HepG2 (cell line): ENCODE measurements around the gene ADARB1. TPM values are rescaled to one million over a fixed set of nuclear protein-coding genes. Genes with fewer than 3 reads are reported as not detected.

Source experiments
- ATAC-seq: fragments of 200-7000 bp; cut with Tn5 transposase; 3 replicates; pipeline ENCODE4 v1.9.1; 2020; ENCODE audit warnings: mild to moderate bottlenecking, moderate library complexity
- BruUV-seq: library from RNA; stranded (reverse); fragments of 400-500 nt; replicated peaks from 2 replicates; lab custom pipeline; 2021; lab: Mats Ljungman, UMichigan
- CTCF ChIA-PET: fragments of 300-600 bp; formaldehyde crosslinking; extraction: SDS; loops from one replicate; lab custom pipeline; 2021; ENCODE audit warnings: low total read pairs, inconsistent platforms, low intra/inter-chr PET ratio; lab: Yijun Ruan, JAX
- POLR2A ChIA-PET: fragments of 350-600 bp; sonication (Branson Sonifier 250); formaldehyde crosslinking; loops from one replicate; lab custom pipeline; 2020; ENCODE audit warnings: antibody characterized with exemption, inconsistent platforms; lab: Yijun Ruan, JAX
- DNase-seq: peaks from one replicate; pipeline ENCODE4 v3.0.0-alpha.2; 2015; ENCODE audit warnings: low spot score
- FAIRE-seq: peaks from 3 replicates; lab custom pipeline; 2011; peaks lifted over from hg19 to GRCh38; lab: Jason Lieb, UNC
- H2AFZ ChIP-seq: one replicate; pipeline ENCODE4 v1.6.1; 2011; ENCODE audit warnings: low read length, inconsistent platforms
- H3K27ac ChIP-seq: fragments of 300-600 bp; 3 replicates; pipeline ENCODE4 v1.8.0; 2011; ENCODE audit warnings: mixed run types, mild to moderate bottlenecking, mixed read lengths, low read length, inconsistent platforms; ENCODE audit not compliant: insufficient read depth; ENCODE audit errors: extremely low read length
- H3K27me3 ChIP-seq, 2 experiments: fragments of 200-600 bp in 1 of 2; 2 replicates in 1 of 2; 3 replicates in 1 of 2; pipeline versions ENCODE4 v1.6.0 to v1.8.0; 2011; ENCODE audit warnings: low read length in 2 of 2, mild to moderate bottlenecking in 2 of 2, moderate library complexity in 2 of 2, inconsistent platforms in 1 of 2; ENCODE audit not compliant: insufficient read depth in 2 of 2, control insufficient read depth in 1 of 2
- H3K36me3 ChIP-seq, 2 experiments: fragments of 200-600 bp in 1 of 2; replicated peaks in 1 of 2; 2 replicates in 1 of 2; 3 replicates in 1 of 2; pipeline versions ENCODE4 v1.5.1 to v1.8.0; 2011; ENCODE audit warnings: low read length in 2 of 2, inconsistent platforms in 1 of 2; ENCODE audit not compliant: insufficient read depth in 2 of 2, control insufficient read depth in 1 of 2
- H3K4me1 ChIP-seq: 2 replicates; pipeline ENCODE4 v1.5.1; 2012; ENCODE audit warnings: low read length, inconsistent platforms; ENCODE audit not compliant: insufficient read depth
- H3K4me2 ChIP-seq: 2 replicates; pipeline ENCODE4 v1.6.0; 2011; ENCODE audit warnings: low read depth, low read length, inconsistent platforms
- H3K4me3 ChIP-seq, 3 experiments: fragments of 200-600 bp in 1 of 3; sonication (generic), shearing (Covaris generic) in 1 of 3; replicated peaks in 1 of 3; 2 replicates each; pipeline ENCODE4 v1.5.1; 2011 to 2016; ENCODE audit warnings: low read length in 3 of 3, inconsistent platforms in 2 of 3, low read depth in 2 of 3, mild to moderate bottlenecking in 2 of 3, control low read depth in 1 of 3, mixed read lengths in 1 of 3; ENCODE audit not compliant: insufficient read depth in 1 of 3
- H3K79me2 ChIP-seq: one replicate; pipeline ENCODE4 v1.6.1; 2011; ENCODE audit warnings: low read length, inconsistent platforms; ENCODE audit not compliant: insufficient read depth
- H3K9ac ChIP-seq: 2 replicates; pipeline ENCODE4 v1.6.0; 2011; ENCODE audit warnings: mild to moderate bottlenecking, low read depth, low read length, inconsistent platforms; ENCODE audit not compliant: insufficient read depth
- H3K9me3 ChIP-seq: 2 replicates; pipeline ENCODE4 v1.5.1; 2012; ENCODE audit warnings: mild to moderate bottlenecking, low read length
- H4K20me1 ChIP-seq: 2 replicates; pipeline ENCODE4 v1.6.0; 2011; ENCODE audit warnings: inconsistent platforms, mild to moderate bottlenecking, low read length, moderate library complexity; ENCODE audit not compliant: insufficient read depth
- ATM ChIP-seq: fragments of 450-650 bp; IDR thresholded peaks from 2 replicates; pipeline ENCODE4 v1.7.1; 2017; ENCODE audit warnings: mild to moderate bottlenecking, borderline replicate concordance
- GTF3A ChIP-seq: sonication (generic); formaldehyde crosslinking; conservative IDR thresholded peaks from 2 replicates; pipeline ENCODE4 v1.4.0; 2020; ENCODE audit warnings: mild to moderate bottlenecking, missing genetic modification reagents
- RXRA ChIP-seq: sonication (generic); formaldehyde crosslinking; IDR thresholded peaks from 2 replicates; pipeline ENCODE4 v1.5.1; 2020; ENCODE audit warnings: missing genetic modification reagents
- SMAD3 ChIP-seq: sonication (generic); formaldehyde crosslinking; IDR thresholded peaks from 2 replicates; pipeline ENCODE4 v1.4.0; 2020; ENCODE audit warnings: missing genetic modification reagents
- ZHX1 ChIP-seq: sonication (generic); formaldehyde crosslinking; IDR thresholded peaks from 2 replicates; pipeline ENCODE4 v1.8.1; 2022; ENCODE audit warnings: low read depth, mild to moderate bottlenecking, missing genetic modification reagents
- ZMAT3 ChIP-seq: sonication (generic); formaldehyde crosslinking; conservative IDR thresholded peaks from 2 replicates; pipeline ENCODE4 v1.7.0; 2021; ENCODE audit warnings: missing genetic modification reagents
- ZNF792 ChIP-seq: IDR thresholded peaks from 2 replicates; pipeline ENCODE4 v1.6.1; 2016
- ZSCAN29 ChIP-seq: sonication (generic); formaldehyde crosslinking; conservative IDR thresholded peaks from 2 replicates; pipeline ENCODE4 v1.4.0; 2020; ENCODE audit warnings: mild to moderate bottlenecking, missing genetic modification reagents
- WGBS: methylation state at CpG from one replicate; pipeline ENCODE4 v1.1.6; 2017; ENCODE audit warnings: low lambda C conversion rate; 5-methylcytosine and 5-hydroxymethylcytosine counted together
- in situ Hi-C: cut with HindIII; loops from 2 replicates; pipeline ENCODE4 v1.10.0; 2017; ENCODE audit warnings: low pct_unique_long_range_greater_than_20kb; ENCODE audit not compliant: extremely low pct_ligation_motif_present
- intact Hi-C: fragments of 100-400 bp; cut with micrococcal nuclease; formaldehyde crosslinking; loops from one replicate; pipeline ENCODE4 v1.10.0; 2022; ENCODE audit not compliant: unreplicated experiment
- polyA plus RNA-seq, 8 experiments: library from polyadenylated mRNA; depleted of rRNA in 3 of 8; stranded (reverse) in 7 of 8; unstranded in 1 of 8; fragments of >200 nt; fragmentation: Illumina TruSeq in 4 of 8; extraction: Trizol in 4 of 8; gene quantifications; 2 replicates each; pipeline versions ENCODE4 v1.2.1 to v1.2.3, GENCODE V29; 2011 to 2016; ENCODE audit warnings: low read depth in 4 of 8, missing spikeins in 1 of 8, mixed read lengths in 1 of 8; ENCODE audit not compliant: insufficient read depth in 1 of 8
- total RNA-seq, 5 experiments: library from RNA; depleted of rRNA; stranded (reverse); fragments of >200 nt; fragmentation: Illumina TruSeq; extraction: Trizol; gene quantifications; 2 replicates each; pipeline ENCODE4 v1.2.3, GENCODE V29; 2016; ENCODE audit warnings: low read depth in 1 of 5
- TF ChIP-seq, protein P1 (sequence below): sonication (generic); formaldehyde crosslinking; IDR thresholded peaks from 2 replicates; pipeline ENCODE4 v1.5.1; 2020; ENCODE audit warnings: mild to moderate bottlenecking, moderate library complexity, missing genetic modification reagents
- TF ChIP-seq, protein P2 (sequence below): sonication (generic); formaldehyde crosslinking; IDR thresholded peaks from 2 replicates; pipeline ENCODE4 v1.5.0; 2020; ENCODE audit warnings: missing genetic modification reagents

The ADARB1 gene
- total and polyA plus RNA-seq, 2 of the 13 experiments (the other 11 are each of a cell fraction or from before 2014, with no cell fraction given), result 6.6 to 10.0 TPM

DNA sequence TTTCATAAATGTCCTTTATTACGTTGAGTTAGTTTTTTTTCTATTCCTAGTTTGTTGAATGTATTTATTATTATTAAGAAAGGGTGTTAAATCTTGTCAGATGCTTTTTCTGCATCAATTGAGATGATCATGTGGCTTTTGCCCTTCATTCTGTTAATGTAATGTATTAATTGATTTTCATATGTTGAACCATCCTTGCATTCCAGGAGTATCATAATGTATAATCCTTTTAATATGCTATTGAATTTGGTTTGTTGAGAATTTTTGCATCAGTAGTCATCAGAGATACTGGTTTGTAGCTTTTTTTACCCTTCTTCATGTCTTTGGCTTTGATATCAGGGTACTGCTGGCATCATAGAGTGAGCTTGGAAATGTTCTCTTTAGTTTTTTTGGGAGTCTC, 113.3 kb downstream of the ADARB1 start:
- no peak for FAIRE-seq
- H3K36me3 ChIP-seq, result peaks cover 4 to 17% of the 10 kb centered on the region in 2 experiments
- 98% methylated on average over 1 of the region's 1 CpG for WGBS
- POLR2A ChIA-PET, result no interaction called here
- no peak overlapping the region for H3K4me2 ChIP-seq
- no peaks in the 10 kb centered on the region for H4K20me1 ChIP-seq
- DNase-seq, result no peak
- no peak overlapping the region for H3K27ac ChIP-seq
- no peak overlapping the region for H3K9ac ChIP-seq
- no peaks in the 10 kb centered on the region for H3K27me3 ChIP-seq
- TF ChIP-seq, protein P1, sequence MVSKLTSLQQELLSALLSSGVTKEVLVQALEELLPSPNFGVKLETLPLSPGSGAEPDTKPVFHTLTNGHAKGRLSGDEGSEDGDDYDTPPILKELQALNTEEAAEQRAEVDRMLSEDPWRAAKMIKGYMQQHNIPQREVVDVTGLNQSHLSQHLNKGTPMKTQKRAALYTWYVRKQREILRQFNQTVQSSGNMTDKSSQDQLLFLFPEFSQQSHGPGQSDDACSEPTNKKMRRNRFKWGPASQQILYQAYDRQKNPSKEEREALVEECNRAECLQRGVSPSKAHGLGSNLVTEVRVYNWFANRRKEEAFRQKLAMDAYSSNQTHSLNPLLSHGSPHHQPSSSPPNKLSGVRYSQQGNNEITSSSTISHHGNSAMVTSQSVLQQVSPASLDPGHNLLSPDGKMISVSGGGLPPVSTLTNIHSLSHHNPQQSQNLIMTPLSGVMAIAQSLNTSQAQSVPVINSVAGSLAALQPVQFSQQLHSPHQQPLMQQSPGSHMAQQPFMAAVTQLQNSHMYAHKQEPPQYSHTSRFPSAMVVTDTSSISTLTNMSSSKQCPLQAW (CRISPR knock-in tag), result no peak
- no peak for TF ChIP-seq ATM
- TF ChIP-seq RXRA (CRISPR knock-in tag), result no peak
- TF ChIP-seq ZSCAN29, result no peak
- no peak for TF ChIP-seq ZHX1
- TF ChIP-seq GTF3A, result no peak
- TF ChIP-seq SMAD3 (CRISPR knock-in tag), result no peak
- no peak for TF ChIP-seq ZMAT3 (CRISPR knock-in tag)
- TF ChIP-seq ZNF792 (CRISPR knock-in tag), result no peak
- TF ChIP-seq, protein P2, sequence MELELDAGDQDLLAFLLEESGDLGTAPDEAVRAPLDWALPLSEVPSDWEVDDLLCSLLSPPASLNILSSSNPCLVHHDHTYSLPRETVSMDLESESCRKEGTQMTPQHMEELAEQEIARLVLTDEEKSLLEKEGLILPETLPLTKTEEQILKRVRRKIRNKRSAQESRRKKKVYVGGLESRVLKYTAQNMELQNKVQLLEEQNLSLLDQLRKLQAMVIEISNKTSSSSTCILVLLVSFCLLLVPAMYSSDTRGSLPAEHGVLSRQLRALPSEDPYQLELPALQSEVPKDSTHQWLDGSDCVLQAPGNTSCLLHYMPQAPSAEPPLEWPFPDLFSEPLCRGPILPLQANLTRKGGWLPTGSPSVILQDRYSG (CRISPR knock-in tag), result no peak
- TF ChIP-seq, all 625 proteins: peak for 0
- no TSS peak for BruUV-seq
- Histone ChIP-seq H3K4me1 (no peaks in the 10 kb centered on the region), H3K4me3 (no peak overlapping the region), H3K9me3 (peaks cover 29% of the 10 kb centered on the region), H2AFZ (no peak overlapping the region), H3K79me2 (no peaks in the 10 kb centered on the region)
- intact Hi-C loops (no loop called here), in situ Hi-C loops (no loop called here)
- ATAC-seq, result no peak
- CTCF ChIA-PET, result no interaction called here
